GM19452 (cell line): ENCODE results near the gene TUBB2A.
"Not testable (repeated sequence)": the region's sequence is repeated elsewhere in the genome, so short reads cannot be mapped to it uniquely, and the experiment has no call there.

Experiments used
- ATAC-seq: cut with Tn5 transposase; IDR thresholded peaks from one replicate; pipeline ENCODE4 v1.9.1; 2021; ENCODE audit not compliant: unreplicated experiment

Gene TUBB2A

DNA sequence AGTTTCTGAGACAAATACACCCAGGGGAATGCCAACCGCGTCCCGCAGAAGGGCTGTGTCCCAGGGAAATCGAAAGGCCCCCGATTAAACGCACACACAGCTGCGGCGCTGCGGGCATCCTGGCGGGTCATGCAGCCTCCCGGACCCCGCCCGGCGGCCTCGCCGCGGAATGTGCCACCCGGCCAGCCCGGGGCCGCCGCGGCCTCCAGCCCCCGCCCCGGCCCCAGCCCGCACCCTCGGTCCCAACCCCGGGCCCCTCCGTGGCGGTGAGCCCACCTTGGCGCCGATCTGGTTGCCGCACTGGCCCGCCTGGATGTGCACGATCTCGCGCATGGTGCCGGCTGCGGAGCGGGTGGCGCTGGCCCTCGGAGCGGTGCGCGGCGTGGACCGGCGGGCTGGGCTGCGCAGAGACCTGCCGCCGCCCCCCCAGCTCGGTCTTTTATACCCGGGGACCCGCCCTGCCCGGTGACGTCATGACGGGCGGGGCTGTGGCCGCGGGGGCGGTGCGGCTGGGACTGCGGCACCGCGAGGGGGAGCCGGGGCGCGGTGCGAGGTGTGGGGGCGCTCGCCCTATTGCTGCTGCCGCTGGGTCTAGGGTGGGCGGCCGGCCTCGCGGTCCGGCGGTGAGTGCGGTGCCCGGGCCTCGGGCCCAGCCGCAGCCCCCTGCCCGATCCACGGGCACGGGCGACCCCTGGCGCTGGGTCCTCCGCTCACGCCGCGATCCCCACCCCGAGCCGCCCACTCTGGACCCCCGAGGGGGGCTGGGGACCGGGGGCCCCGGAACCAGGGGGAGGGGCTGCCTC, at the start of gene TUBB2A:
TUBB2A (minus strand) TSS at position 414 of the 803 bp plus-strand sequence; CDS start at position 333, 81 bp downstream.
- ATAC-seq, result peak; percentile 83

DNA sequence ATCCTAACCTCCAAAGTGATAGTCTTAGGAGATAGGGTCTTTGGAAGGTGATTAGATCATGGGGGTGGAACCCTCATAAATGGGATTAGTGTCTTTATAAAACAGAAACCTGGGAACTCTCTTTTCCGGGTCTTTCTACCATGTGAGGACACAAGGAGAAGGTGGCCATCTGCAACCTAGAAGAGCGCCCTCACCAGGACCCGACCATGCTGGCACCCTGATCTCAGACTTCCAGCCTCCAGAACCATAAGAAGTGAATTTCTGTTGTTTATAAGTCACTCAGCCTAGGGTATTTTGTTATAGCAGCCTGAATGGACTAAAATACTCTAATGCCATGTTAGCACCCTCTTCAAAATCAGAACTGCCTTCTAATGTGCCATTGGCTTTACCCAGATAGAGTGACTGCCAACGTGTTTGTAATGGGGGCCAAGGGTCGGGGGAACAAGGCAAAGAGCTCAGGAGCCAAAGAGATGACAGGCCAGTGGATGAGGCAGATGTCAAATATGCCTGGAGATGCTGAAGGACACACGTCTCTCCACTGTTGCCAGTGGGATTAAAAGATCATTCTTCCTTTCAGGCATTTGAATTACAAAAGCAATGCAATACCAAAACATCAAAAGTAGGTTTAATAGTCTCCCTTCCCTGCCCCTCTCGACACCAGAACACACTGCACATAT, 49.1 kb upstream of the TUBB2A start:
- no peak for ATAC-seq

- no peak for ATAC-seq
Observed at GRCh38 chr6:3205913-3206312, 48.6 kb upstream of the TUBB2A start.

- no peak for ATAC-seq
Observed at GRCh38 chr6:3204921-3205320, 47.6 kb upstream of the TUBB2A start.

- ATAC-seq, result no peak
Observed at GRCh38 chr6:3202999-3203696, 45.8 kb upstream of the TUBB2A start.

DNA sequence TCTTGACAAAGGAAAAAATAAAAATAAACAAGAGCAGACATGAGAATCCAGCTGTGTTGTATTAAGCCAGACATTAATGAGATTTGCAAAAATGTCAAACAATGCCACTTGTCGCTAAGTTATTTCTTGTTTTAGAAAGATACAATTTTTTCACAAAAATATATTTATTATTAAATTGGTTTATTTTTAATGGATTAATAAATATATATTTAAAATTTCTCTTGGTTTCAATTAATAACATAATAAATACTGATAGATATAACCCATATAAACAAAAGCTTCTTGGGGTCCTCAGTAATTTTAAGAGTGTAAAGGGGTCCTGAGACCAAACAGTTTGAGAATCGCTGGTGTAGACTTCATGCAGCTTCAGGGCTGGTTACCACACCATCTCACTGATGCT, 44.0 kb upstream of the TUBB2A start:
- ATAC-seq, result no peak

DNA sequence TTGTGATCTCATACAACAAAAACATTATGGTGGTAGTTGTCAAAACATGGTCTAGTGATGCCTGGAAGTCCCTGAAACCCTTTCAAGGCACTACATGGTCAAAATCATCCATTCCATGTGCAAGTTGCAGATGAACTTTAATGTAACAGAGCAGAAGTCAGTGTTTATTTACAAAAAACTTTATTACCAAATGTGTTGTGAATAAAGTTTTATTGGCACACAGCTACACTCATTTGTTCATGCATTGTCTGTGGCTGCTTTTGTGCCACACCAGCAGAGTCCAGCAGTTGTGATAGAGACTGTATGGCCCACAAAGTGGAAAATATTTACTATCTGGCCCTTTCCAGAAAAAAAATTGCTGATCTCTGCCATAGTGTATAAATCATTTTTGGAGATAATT, 43.3 kb upstream of the TUBB2A start:
- ATAC-seq, result no peak

DNA sequence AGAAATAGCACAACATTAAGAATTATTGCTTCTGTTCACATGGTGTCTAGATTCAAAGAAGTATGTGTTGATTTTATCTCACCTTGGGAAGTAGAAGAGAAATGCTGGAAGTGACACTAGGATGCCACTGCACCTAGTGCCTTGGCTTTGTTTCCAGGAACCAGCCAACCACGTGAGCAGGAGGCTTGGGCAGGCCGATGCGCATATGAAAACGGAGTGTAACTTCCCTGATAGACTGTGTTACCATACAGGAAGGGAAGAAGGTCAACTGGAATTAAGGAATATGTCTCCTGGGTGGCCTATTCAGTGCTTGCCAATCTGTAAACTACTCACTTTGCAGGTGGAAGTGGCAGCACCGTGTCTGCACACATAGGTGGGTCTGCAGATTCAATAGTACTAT, 42.0 kb upstream of the TUBB2A start:
- no peak for ATAC-seq

GRCh38 chr6:3197734-3198133, 40.4 kb upstream of the TUBB2A start:
- not testable (repeated sequence) for ATAC-seq

- no peak for ATAC-seq
Observed at GRCh38 chr6:3196770-3197169, 39.4 kb upstream of the TUBB2A start.

DNA sequence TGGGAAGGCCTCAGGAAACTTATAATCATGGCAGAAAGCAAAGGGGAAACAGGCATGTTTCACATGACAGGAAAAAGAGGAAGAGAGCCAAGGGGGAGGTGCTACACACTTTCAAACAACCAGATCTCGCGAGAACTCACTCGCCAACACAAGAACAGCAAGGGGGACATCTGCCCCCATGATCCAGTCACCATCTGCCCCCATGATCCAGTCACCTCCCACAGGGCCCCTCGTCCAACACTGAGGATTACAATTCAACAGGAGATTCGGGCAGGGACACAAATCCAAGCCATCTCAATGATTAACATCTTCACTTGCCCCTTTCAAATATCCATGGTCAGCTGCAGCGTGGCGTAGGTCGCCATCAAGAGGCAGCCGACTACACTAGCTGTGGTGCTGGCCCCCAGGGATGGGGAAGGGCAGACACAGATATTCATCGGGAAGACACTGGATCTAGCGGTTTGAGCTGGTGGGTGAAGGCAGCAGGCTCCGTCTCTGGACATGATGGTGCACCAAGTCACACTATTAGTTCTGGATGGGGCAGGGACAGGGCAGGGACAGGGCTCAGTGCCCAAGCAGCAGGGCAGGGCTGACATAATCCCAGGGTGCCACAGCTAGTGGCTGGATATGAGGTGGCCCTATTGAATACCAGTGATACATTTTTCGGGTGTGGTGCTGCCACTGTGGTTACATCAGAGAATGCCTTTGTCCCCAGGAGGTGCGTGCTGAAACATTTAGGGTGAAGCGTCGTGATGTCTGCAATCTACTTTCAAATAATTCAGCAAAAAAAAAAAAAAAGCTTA, 38.6 kb upstream of the TUBB2A start:
- no peak for ATAC-seq

- ATAC-seq, result no peak
Observed at GRCh38 chr6:3195420-3195694, 38.0 kb upstream of the TUBB2A start.

- ATAC-seq, result no peak
Observed at GRCh38 chr6:3194535-3195419, 37.4 kb upstream of the TUBB2A start.

GRCh38 chr6:3193102-3193849, 35.9 kb upstream of the TUBB2A start:
- no peak for ATAC-seq

DNA sequence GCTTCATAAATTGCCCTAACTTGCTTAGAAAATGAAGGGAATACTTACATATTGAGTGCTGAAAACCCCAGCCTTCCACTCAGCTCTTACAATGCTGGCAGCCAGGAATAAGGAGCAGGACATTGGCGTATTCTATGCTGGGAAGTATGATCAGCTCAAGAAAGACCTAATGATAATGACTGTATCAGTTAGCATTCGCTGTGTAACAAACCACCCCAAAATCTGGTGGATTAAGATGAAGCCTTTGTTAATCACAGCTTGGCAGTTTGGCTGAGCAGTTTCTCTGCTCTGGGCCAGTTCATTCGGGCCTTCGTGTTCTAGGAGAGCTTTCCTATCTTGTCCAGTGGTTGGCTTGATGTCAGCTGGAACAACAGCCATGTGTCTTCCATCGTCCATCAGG, 33.4 kb upstream of the TUBB2A start:
- ATAC-seq, result no peak

DNA sequence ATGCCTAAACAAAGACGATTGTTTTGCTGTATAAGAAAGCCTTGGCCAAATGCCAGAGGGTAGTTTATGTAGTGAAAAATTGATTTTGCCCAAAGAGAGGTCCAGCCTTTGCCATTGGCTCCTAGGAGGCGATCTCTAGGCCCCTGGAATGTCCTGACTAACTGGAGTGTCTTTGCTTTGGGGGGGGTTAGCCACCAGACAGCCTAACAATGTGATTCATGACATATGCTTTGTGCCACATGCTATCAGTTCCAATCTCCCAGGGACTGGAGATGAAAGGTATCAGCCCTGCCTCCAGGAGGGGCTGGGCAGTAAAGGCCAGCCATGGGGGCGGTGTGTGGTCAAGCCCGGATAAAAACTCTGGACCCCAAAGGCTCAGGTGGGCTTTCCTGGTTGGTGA, 32.7 kb upstream of the TUBB2A start:
- ATAC-seq, result no peak

- not testable (repeated sequence) for ATAC-seq
Observed at GRCh38 chr6:3189192-3189591, 31.8 kb upstream of the TUBB2A start.

GRCh38 chr6:3188262-3188661, 30.9 kb upstream of the TUBB2A start:
- no peak for ATAC-seq

GRCh38 chr6:3186974-3187382, 29.6 kb upstream of the TUBB2A start:
- no peak for ATAC-seq

DNA sequence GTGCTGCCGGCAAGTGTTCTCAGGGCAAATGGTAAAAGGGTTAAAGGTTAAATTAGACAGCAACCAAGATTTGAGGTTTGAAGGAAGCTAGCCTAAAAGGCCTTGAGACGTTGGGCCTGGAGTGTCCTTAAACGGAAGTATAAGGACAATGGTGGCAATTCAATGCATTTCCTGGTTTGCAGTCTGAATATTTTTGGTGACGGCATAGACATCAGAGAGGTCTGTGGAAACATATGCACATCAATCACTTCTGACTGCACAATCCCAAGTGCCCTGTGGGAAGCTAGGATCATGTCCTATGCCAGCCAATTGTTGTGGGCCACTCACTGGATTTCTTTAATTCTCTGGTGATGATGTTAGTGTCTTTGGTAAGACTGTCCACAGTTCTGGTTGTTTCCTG, 25.7 kb upstream of the TUBB2A start:
- no peak for ATAC-seq
